HUDEP-2 (cell line): ENCODE measurements around the gene SSC4D.

ENCODE experiments used
- DNase-seq, 76 experiments: peaks; one replicate each; lab custom pipeline; 2025; ENCODE audit not compliant: unreplicated experiment in 76 of 76; lab: John Stamatoyannopoulos, UW

Gene SSC4D

GRCh38 chr7:76356823-76357222, 52.7 kb downstream of the SSC4D start:
- DNase-seq: peak in 14 of 76 experiments; percentile 2 to 46 (median 14)

- DNase-seq: no peak
Measured at GRCh38 chr7:76356115-76356514, 53.4 kb downstream of the SSC4D start.

DNA sequence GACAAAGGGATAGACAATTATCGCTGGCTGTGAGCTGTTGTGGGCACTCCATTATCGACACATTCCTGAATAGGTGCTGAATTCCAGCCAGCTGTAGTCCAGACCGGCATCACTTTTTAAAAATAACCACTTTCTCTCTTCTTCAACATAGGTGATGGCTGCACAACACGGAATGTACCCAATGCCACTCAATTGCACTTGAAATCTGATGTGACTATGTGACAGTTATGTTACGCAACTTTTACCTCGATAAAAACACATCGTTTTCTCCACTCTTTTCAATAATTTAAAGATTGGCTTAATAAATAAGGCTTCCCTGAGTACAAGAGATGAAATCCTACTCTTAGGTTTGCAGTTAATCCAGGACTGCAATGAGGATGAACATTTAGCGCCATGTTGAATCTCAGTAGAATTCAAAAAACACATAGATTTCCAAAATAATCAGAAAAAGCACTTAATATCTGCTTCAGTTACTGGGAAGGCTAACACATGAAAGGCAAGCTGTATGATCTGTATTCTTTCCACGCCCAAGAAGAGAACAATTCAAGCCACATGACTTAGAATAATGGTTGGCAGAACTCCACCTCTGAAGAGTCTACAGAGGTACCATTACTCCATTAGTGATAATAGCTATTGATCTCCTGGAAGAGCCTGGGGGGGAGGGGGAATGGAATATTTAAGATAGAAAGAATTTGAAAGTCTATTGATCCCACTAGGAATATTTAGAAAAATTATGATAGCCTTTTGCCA, 54.3 kb downstream of the SSC4D start:
- no peak for DNase-seq

GRCh38 chr7:76354516-76354915, 55.0 kb downstream of the SSC4D start:
- DNase-seq: peak in 2 of 76 experiments; percentile 2 to 6

DNA sequence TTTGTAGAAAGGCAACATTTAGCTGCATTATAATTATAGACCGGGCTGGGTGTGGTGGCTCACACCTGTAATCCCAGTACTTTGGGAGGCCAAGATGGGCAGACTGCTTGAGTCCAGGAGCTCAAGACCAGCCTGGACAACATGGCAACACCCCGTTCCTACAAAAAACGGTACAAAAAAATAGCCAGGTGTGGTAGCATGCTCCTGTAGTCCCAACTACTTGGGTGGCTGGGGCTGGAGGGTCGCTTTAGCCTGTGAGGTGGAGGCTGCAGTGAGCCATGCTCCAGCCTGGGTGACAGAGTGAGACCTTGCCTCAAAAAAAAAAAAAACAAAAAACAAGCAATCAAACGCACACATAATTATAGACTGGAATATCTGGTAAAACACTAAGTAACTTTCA, 55.8 kb downstream of the SSC4D start:
- DNase-seq: no peak

- DNase-seq: no peak
Measured at GRCh38 chr7:76352193-76352592, 57.3 kb downstream of the SSC4D start.

GRCh38 chr7:76351372-76351771, 58.1 kb downstream of the SSC4D start:
- DNase-seq: no peak

GRCh38 chr7:76349313-76349885, 60.1 kb downstream of the SSC4D start:
- DNase-seq: no peak

DNA sequence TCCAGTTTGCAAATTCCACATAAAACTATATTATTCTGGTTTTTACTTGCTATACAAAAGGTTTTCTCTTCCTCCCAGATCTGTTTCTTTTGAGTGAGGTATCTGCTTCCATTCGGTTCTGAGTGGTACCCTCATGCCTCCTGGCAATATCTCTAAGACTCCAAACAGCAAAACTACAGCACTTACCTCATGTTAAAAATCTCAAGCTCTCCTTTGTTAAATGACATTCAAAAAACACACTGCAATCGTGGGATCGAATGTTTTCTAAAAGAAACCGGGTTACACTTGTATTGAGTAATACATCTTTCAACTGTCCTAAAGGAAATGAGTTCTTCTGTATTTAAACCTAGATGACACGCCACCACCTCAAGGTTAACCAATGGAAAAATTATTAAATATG, 61.8 kb downstream of the SSC4D start:
- no peak for DNase-seq

DNA sequence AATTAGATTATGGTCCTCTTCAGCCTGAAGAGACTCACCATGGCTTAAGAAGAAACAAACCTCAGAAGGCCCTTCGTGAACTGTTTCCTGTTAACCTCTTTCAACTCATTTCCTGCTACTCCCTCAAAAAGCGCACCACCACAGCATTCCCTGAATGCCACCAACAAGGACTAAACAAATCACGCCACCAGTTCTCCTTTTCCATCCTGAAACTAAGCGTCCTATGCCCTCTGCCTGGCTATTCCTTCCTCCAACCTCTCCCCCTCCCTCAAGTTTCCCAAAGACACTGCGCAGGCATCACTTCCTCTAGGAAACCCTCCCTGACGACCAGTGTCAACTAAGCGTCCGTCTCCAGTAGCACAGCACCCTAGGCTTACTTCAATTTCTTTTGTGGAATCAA, 62.7 kb downstream of the SSC4D start:
- no peak for DNase-seq

DNA sequence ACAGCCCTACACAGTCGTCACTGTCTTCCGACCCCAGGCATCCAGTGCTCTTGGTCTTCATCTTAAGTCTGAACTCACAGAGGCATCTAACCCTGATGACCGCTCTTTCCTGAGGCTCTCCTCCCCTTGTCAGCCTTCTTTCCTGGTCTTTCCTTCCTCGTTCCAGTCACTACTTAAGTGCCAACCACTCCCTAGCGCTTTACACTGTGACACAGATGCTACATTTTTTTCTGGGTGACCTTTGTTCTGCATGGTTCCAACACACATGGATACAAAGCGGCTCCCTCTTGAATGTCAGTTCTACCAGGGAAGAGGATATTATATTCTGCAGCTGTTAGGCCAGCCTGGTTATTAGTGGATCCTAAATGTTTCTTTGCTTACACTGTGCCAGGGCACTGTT, 63.4 kb downstream of the SSC4D start:
- no peak for DNase-seq

DNA sequence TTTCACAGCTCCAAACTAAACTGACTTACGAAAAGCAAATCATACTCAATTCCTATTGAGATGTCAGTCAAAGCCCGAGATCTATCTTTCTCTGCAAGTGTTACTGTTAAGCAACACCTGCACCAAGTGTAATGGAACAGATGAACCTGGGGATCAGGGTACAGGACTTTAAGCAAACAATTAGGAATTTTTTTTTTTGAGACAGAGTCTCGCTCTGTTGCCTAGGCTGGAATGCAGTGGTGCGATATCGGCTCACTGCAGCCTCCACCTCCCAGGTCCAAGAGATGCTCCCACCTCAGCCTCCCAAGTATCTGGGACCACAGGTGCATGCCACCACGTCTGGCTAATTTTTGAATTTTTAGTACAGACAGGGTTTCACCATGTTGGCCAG, 65.6 kb downstream of the SSC4D start:
- DNase-seq: no peak

DNA sequence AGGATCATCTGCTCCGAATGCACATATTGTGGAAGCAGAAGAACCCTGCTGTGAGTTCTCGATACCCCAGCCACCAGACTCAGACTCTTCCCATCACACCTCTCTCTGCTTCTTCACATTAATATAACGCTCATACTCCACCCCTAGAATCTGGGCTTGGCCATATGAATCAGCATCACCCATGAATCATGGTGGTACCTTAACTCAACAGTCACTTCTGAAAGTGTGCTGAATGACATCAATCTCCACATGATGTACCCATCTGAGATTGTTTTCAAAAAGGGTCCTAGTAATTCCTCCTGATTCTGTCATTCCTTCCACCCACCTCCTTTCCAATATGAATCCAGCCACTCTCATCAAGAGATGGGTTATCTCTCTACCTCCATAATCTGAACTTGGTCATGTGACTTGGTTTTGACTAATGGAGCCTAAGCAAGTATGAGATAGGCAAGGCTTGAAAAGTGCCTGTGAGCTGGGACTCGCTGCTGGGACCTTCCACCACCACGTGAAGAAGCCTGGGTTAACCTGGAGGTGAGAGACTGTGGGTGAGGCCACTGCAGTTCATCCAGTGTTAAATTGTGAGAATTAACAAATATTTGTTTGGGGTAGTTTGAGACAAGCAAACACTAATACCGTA, 66.1 kb downstream of the SSC4D start:
- DNase-seq: no peak

- DNase-seq: no peak
Measured at GRCh38 chr7:76342222-76342621, 67.3 kb downstream of the SSC4D start.

- DNase-seq: peak in 2 of 76 experiments; percentile 7 to 16
Measured at GRCh38 chr7:76340617-76341131, 68.8 kb downstream of the SSC4D start.
